Activated T-helper 1 cell treated with Interleukin-2 at 50 U/mL for 16 hours (primary cell): ENCODE results near the gene COL2A1.

Source experiments
- DNase-seq: peaks from one replicate; pipeline ENCODE4 v3.0.0-alpha.2; 2020; ENCODE audit warnings: low read depth

COL2A1 gene

DNA sequence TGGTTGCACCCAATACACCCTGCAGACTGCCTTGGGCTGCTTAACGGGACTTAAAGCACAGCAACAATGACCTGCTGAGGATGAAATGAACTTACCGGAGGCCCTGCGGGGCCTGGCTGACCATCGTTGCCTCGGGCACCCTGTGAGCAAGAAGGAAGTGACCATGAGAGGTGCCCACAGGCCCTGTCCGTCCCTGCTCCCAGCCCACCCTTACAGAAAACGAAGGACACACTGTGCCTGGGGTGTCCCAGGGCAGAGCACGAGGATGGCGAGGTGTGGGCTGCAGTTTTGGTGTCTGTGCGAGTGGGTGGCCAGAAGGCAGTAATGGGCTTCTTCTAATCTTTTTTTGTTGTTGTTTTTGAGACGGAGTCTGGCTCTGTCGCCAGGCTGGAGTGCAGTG, 14.6 kb downstream of the COL2A1 start:
- DNase-seq, result no peak

DNA sequence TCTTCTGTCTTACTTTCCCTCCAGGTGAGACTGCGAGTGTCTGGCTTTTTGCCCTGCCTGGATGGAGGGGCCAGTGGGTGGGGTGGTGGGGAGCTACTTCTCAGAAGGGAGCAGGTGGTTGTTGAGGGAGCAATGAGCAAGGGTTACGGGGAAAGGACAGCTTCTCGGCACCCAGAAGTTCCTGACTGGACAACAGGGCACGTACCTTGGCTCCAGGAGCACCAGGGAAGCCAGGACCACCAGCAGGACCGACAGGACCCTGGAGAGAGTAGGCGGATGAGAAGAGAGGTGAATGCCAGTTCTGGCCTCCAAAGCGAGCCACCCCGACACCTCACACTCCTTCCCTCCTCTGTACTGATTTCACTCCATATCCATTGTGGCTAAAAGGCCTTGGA, 15.3 kb downstream of the COL2A1 start:
- DNase-seq, result no peak

DNA sequence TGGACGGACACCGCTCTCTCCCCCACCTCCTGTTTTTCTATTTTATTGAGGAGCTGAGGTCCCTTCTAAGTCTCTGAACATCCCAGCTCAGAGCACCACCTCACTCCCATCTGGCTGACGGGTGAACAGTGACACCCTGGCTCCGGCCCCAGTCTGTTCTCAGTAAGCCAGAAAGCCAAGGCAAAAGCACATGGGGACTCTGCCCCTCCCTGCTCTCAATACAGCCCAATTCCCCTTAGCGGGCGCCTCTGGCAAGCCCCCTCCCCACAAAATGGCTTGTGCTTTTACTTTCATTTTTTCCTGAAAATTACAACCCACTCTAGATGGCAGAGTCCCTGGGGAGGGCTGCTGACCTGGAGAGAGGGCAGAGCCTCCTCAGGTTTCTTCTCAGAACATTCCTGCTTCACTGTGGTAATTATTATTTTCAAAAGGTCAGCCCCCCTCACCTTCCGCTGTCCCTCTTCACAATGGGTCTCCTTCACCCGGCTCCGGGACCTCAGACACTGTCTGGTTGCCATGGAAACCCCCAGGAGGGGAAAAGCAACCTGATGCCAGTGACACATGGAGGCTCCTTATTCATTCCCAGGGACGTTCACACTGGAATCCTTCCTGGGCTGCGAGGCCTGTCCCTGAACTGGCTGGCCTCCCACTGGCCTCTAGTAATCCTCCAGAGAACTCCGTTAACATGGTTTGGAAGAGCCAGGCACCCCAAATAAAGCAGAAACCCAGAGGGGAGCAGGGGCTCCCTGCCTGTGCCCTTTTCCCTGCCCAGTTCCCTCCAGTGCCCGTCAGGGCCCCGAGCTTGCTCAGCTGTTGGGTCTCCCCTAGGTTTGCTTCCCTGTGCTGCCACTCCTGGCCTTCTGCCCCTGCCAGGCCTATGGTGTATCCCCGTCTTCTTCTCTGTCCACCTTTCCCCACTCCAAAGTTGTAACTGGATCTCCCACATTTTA, 15.9 kb downstream of the COL2A1 start:
- no peak for DNase-seq

DNA sequence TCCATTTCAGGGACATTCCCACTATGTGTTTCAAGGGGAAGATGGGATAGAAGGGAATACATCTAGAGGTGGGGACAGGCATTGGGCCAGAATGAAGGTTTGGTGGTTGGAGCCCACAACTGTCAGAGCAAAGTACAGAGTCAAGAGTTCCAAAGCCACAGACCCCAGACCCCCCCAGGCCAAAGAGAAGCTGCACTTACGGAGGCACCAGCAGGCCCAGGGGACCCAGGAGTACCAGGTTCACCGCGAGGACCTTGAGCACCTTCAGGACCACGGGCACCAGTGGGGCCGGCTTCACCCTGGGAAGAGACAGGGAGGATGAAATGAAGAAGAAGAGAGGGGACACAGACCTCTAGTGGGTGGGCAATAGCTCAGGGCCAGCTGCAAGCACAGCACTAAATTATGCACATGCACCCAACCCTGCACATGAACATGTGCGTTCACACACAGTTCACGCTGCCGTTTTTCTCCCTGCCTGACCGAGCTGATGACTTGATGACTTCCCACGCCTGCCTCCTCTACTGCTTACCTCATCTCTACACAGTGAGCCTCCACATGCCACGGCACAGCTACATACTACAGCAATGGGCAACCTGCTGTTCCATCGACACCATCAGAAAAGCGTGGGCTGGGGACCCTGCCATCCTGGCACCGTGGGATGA, 16.7 kb downstream of the COL2A1 start:
- DNase-seq, result no peak

DNA sequence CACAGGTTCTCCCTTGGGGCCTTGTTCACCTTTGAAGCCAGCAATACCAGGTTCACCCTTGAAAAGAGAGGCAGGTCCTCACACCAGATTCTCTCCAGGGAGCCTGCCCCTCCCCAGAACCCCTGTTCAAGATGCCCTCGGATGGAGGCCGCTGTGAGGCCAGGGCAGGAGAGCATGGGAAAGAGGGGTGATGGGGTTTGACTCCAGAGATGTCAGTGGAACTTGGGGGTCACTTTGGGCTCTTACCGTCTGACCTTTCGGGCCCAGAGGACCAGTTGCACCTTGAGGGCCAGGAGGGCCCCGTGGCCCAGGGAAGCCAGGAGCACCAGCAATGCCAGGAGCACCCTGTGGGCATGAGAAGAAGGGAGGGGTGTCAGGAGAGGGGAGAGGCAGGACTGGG, 17.4 kb downstream of the COL2A1 start:
- DNase-seq, result no peak

DNA sequence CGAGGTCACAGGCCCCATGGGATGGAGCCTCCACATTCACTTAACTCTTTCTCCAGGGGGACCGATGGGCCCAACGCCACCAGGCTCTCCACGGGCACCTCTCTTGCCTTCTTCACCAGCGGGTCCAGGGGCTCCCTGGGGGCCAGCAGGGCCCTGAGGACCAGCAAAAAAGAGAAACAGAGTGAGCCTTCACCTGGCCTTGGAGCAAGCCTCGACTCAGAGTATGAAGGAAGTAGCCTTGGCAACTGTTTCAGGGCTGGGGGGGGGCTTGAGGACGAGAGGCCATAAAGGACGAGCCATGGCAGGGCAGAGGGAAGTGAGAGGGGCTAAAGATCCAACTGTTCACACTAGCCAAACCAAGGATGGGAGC, 18.0 kb downstream of the COL2A1 start:
- DNase-seq, result no peak

DNA sequence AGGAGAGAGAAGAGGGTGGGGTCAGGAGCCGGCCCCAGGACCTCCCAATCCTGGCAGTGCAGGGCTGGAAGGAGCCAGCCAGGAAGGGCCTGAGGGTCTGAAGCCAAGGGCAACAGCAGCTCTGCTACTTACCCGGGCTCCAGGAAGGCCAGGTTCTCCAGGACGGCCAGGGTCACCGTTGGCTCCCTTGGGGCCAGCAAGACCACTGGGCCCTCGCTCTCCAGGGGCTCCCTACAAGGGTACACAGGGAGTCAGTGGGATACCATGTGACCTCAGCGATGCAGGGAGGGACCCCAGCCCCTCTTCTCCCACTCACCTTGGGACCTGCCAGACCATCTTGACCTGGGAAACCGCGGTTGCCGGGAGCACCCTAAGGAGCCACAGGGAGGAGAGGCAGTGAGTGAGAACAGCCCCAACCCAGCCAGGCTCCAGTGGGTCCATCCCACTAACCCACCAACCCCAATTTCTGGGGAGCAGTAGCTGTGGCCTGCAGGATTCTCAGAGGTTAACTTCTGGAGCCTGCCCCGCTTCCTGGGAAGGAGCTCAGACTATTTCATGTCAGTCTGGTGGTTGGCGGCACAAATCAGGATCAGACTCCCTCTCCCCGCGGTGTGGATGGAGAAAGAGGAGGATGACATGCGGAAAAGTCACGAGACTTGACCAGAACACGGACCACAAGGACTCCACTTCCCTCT, 18.5 kb downstream of the COL2A1 start:
- DNase-seq, result no peak

DNA sequence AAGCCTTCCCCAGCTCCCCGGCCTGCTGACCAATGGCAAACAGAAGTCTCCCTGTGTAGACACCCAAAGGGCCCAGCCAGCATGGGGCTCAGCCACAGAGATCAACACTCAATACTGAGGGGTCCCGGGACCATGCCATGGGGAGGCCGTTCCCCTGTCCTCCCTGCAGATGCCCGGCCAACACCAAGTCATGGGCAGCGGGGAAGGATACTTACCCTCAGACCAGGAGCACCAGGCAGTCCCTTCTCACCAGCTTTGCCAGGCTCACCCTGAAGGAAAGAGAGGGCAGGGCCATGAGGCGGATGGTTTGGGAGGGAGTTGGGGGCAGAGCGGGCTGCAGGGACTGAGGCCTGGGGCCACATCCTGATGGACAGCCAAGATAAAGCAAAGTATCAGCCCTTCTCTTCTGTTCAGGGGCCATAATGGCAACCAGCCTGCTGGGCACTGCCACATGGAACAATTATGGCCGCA, 19.9 kb downstream of the COL2A1 start:
- no peak for DNase-seq

DNA sequence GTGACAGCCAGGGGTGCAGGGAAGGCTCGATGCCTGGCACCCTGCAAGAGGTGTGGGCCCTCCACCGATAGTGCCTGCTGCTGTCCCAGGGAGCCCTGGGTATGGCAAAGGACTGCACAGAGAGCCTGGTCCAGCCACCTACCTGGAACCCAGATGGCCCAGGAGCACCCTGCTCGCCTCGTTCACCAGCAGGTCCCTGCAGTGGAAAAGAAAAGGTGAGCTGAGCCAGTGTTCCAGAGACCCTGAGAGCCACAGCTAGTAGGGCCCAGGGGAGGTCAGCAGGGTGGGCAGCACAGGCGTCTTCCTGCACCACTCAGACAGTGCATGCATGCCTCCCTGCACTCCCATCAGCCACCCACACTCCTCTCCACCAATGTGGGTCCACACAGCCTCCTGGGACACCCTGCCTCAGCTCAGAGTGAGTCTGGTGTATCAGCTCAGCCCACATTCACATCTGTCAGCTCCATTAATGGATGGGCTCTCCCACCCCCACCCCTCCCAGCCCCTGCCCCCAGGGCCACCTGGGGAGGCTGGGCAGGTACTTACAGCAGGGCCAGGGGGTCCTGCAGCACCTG, 20.6 kb downstream of the COL2A1 start:
- no peak for DNase-seq

DNA sequence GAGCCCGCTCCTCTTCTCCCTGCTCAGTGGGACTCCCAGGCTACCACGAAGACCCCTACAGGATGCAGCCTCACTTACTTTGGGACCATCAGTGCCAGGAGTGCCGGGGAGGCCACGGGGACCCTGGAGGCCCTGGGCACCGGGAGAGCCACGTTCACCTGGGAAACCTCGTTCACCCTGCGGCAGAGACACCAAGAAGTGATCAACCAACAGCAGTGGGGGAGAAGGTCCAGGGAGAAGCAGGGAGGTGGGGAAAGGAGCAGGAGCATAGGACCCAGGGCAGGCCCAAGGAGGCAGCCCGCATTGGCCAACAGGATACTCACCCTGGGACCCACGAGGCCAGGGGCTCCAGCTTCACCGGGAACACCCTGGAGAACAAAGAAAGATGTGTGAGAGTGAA, 21.5 kb downstream of the COL2A1 start:
- no peak for DNase-seq

DNA sequence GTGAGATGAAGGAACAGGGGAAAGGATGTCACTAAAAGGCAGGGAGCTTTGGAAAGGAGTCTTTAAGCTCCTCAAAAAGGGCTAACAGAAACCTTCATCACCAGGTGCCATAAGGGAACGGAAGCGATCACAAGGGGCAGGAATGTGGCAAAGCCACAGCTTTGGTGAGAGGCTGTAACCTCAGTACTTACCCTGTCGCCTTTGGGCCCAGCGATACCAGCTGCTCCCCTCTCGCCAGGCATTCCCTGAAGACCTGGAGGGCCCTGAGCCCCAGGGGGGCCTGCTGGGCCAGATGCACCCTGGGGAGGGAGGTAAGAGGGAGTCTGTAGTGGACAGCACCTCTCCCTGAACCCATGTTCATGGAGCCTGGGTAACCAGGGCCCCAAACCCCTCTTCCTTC, 22.0 kb downstream of the COL2A1 start:
- DNase-seq, result no peak

DNA sequence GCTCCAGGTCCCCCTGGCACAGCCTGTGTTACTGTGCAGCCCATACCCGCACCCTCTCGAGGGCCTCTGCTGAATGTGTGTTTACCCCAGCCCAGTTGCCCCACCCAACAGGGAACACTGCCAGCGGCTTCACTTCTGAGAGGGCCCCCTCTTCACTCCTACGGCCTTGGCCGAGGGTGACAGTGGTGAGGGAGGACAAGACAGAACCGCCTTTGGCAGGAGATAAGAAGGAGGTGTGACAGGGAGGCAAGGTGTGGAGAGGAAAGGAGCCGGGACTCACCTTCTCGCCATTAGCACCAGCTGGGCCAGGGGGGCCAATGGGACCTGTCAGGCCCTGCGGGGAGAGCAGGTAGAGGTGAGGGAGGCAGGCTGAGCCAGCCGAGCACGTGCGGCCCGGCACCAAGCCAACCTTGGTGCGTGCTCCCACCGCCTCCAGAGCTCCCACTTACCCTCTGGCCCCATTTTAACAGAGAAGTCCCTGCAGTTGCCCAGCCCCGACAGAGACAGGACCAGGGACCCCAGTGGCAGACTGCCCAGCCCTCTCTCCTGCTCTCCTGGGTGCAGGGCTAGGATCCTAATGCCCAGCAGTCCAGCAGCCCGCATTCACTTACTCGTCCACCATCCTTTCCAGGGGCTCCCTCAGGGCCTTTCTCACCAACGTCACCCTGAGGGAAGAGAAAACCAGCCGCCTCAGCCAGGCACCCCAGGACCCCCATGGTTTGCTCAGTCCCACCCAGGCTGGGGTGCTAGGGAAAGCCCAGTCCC, 22.6 kb downstream of the COL2A1 start:
- DNase-seq, result no peak

DNA sequence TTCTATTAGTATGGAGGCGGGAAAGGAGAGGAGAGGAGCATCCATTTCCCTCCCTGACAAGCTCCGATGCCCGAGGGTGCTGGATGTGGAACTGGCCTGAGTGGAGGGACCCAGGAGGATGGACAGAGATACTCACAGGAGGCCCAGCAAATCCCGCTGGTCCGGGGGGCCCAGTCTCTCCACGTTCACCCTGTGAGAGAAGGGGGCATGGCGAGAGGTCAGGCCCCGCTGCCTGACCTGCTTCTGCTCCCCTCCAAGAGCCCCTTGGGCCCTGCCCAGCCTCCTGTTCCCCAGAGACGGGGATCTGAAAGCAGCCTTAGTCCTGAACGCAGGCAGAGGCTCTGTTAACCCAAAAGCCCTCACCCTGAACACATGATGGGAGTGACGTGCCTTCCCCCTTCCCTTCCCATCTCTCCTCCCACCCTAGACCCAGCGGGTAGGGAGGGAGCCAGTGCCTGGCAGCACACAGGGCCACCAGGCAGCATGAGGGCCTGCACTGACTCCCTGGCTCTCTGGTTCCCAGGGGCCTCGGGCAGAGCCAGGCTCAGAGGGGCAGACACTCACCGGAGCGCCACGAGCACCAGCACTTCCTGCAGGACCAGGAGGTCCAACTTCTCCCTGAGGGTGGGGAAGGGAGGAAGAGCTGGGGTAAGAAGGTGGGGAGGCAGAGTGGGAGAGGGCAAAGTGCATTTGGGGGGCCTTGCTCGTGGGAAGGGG, 23.3 kb downstream of the COL2A1 start:
- DNase-seq, result no peak

DNA sequence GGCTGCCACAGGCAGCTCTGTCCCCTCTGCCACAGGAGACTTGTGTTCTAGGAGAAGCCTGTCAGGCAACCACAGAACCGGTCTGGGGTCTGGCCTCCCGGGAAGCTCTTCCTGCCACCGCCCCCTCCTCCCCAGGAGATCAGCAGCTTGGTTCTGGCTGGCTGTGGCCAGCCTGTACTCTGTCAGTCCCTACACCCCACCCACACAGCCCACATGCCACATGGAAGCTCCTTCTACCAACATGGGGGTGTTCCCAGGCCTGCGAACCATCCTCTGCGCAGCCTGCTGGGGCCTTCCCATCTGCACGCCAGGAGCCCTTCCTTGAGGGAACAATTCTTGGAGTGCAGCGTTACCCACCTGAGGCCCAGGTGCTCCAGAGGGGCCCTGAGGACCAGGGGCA, 24.1 kb downstream of the COL2A1 start:
- DNase-seq, result no peak

DNA sequence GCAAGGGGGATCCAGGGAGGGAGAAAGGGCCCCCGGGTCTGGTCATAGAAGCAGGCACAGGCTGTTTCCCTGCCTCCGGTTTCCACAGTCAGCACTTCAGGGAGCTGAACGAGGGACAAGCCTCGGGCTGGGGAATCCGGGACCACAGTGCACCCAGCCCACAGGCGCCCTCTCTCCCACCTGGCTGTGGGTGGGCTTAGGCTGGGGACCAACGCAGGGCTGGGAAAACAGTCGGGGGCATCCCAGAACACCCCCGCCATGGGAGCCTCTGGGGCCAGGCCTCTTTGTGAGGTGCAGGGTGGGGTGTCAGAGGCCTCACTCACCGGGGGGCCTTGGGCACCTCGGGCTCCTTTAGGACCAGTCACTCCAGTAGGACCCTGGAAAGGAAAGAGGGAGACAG, 24.6 kb downstream of the COL2A1 start:
- no peak for DNase-seq

DNA sequence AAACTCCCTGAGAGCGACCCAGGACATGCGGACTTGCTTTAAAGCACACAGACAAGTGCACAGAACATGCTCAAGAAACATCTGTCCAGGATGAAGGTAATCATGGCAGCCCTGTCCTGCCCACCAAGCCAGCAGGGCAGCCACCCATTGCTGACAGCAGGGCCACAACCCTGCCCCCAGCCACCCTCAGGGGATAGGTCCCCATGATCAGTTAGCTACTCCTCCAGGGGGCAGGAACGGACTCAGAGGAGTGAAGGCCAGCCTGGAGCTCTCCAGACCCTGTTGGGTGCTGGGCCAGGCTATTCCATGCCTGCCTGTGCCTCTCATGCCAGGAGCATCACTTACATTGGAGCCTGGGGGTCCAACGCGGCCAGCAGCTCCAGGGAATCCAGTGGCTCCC, 25.1 kb downstream of the COL2A1 start:
- DNase-seq, result no peak

DNA sequence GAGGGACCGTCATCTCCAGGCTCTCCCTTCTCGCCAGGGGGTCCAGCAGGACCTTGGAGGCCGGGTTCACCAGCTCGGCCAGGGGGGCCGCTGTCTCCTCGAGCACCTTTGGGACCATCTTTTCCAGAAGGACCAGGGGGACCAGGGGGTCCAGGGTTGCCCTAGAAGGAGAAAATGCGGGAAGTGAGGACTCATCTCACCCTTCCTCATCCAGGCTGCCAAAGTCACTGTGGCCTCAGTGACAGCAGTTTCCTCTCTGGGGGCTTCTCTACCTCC, 25.7 kb downstream of the COL2A1 start:
- DNase-seq, result no peak

DNA sequence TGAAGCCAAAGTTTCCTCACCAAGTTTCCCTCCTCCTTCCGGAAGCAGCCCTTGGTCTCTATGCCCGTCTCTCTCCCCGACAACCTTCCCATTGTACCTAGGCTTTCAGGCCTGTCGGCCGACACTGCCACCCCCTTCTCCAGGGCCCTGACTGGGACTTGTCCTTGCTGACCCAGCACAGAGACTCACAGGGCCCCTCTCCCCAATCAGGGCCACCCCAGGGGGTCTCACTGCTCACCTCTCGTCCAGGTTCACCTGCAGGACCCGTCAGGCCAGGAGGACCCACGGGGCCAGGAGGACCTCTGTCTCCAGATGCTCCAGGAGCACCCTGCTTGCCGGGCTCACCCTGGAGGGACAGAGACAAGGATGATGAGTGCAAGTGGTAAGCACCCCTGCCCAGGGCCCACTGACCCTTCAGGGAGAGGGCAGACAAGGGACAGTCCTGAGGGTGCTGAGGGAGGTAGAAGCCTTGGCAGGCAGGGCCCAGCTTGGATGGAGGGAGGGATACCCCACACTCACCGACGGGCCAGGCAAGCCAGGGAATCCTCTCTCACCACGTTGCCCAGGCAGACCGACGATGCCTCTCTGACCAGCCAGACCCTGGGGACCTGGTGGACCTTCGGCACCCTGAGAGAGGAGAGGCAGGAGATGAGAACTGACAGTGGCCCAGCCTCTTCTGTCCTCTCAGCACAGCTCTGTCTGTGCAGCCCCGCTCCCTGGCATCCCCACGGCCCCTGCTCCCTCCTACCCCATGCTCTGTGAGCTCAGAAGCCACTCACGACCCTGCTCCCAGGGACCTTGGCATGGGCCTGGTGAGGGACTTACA, 26.3 kb downstream of the COL2A1 start:
- DNase-seq, result no peak

DNA sequence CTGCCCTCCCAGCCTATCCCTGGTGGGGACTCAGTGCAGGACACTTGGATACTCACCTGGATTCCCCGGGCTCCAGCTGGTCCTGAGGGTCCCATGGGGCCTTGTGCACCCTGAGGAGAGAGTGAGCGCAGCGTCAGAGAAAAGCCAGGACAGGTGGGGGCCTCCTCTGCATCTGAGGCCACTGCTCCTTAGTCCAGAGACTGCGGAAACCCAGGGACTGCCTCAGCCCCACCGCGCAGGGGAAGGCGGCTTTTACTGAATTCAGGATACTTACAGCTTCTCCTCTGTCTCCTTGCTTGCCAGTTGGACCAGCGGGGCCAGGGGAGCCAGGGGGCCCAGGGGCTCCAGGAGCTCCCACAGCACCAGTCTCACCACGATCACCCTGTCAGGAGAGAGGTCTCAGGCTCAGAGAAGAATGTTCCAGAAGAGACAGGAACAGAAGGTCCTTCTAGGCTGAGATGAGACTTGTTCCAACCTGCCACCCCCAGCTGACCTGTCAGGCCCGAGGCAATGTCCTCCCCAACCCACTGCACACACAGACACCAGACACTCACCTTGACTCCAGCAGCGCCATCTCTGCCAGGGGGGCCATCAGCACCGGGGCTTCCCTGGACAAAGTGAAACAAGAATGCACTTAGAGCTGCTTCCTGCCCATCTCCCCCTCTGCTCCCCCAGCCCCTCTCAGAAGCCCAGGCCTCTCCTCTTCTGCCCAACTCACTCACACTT, 27.1 kb downstream of the COL2A1 start:
- no peak for DNase-seq

DNA sequence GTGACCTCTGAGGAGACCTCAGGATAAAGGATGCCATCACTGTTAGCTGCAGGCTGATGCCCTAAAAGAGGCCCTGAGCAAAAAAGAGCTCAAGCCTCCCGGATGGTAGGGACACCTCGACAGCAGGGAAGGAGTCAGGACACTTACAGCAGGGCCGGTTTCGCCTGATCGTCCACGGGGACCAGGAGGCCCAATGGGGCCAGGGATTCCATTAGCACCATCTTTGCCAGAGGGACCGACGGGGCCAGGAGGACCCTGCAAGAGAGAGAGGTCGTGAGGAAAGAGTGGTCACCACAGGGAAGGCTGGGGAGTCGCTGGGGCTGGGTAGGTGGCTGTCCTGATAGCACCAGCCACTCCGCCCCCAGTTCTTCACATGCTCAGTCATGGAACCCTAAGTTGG, 28.5 kb downstream of the COL2A1 start:
- DNase-seq, result no peak
